ENCODE measurements around the gene ASCL2.

- TF ChIP-seq CTCF (IDR thresholded peaks at IDR 0.05; ENCODE audit: low read depth, low read length, poor library complexity, severe bottlenecking) (no peak), EZH2phosphoT487 (IDR thresholded peaks at IDR 0.05; ENCODE audit: borderline replicate concordance, low read length) (no peak)
Observed at GRCh38 chr11:2317354-2318050, 47.1 kb upstream of the ASCL2 start.
